Measurements from ENCODE around the gene DISC1.

Gene DISC1

GRCh38 chr1:232066521-232066920 is 439.9 kb downstream of the DISC1 start:
- no peak overlapping the region for H3K4me3 ChIP-seq (replicated peaks in 1 of 2; ENCODE audit: low read depth in 2 of 2, low read length in 2 of 2)
- no peak for TF ChIP-seq CTCF (IDR thresholded peaks at IDR 0.05; ENCODE audit: low read depth, low read length)
- no peak for DNase-seq (ENCODE audit: low read depth in 2 of 2)

- no peak for DNase-seq (ENCODE audit: low read depth in 2 of 2)
- no peak overlapping the region for H3K4me3 ChIP-seq (replicated peaks in 1 of 2; ENCODE audit: low read depth in 2 of 2, low read length in 2 of 2)
- TF ChIP-seq CTCF (IDR thresholded peaks at IDR 0.05; ENCODE audit: low read depth, low read length), result no peak
Observed at GRCh38 chr1:232074265-232074664, 447.7 kb downstream of the DISC1 start.

GRCh38 chr1:232077809-232078208 is 451.2 kb downstream of the DISC1 start:
- no peak for DNase-seq (ENCODE audit: low read depth in 2 of 2)

GRCh38 chr1:232084584-232085223 is 458.1 kb downstream of the DISC1 start:
- H3K4me3 ChIP-seq (replicated peaks in 1 of 2; ENCODE audit: low read depth in 2 of 2, low read length in 2 of 2), result no peak overlapping the region
- DNase-seq (ENCODE audit: low read depth in 2 of 2), result peak; percentile 13
- no peak for TF ChIP-seq CTCF (IDR thresholded peaks at IDR 0.05; ENCODE audit: low read depth, low read length)

More at GRCh38 chr1:232077809-232078208, 451.2 kb downstream of the DISC1 start:
- no peak overlapping the region for H3K4me3 ChIP-seq (replicated peaks in 1 of 2; ENCODE audit: low read depth in 2 of 2, low read length in 2 of 2)
- no peak for TF ChIP-seq CTCF (IDR thresholded peaks at IDR 0.05; ENCODE audit: low read depth, low read length)

- no peak for TF ChIP-seq CTCF (IDR thresholded peaks at IDR 0.05; ENCODE audit: low read depth, low read length)
- H3K4me3 ChIP-seq (replicated peaks in 1 of 2; ENCODE audit: low read depth in 2 of 2, low read length in 2 of 2), result no peak overlapping the region
- no peak for DNase-seq (ENCODE audit: low read depth in 2 of 2)
Observed at GRCh38 chr1:232090816-232091215, 464.2 kb downstream of the DISC1 start.

Measured in cardiac fibroblast (primary cell).